OCI-M1 (cell line): ENCODE measurements around the gene CDH12.

Experiments
- DNase-seq: peaks from one replicate; lab custom pipeline; 2025; lab: John Stamatoyannopoulos, UW

The CDH12 gene

GRCh38 chr5:21823076-21823574 lies 1030.0 kb downstream of the CDH12 start:
- DNase-seq = no peak

DNA sequence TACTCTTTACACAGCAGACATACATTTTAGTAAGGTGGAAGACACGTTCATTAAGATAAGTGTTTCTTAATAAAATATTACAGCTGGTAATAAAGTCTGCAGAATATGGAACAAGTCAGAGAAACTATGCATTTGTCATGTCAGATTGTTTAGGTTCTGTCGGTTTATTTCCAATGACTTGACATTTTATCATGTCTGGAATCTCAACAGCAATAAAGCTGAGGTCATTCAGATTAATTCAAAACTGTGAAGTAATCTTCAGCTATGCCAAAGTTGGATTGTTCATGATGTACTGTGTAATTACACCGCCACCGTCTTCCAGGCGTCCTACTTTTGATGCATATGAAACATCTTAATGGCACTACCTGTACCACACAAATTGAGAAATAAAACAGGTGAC lies 1032.6 kb downstream of the CDH12 start:
- no peak for DNase-seq

GRCh38 chr5:21818370-21818720 lies 1034.8 kb downstream of the CDH12 start:
- peak; percentile 40 for DNase-seq

DNA sequence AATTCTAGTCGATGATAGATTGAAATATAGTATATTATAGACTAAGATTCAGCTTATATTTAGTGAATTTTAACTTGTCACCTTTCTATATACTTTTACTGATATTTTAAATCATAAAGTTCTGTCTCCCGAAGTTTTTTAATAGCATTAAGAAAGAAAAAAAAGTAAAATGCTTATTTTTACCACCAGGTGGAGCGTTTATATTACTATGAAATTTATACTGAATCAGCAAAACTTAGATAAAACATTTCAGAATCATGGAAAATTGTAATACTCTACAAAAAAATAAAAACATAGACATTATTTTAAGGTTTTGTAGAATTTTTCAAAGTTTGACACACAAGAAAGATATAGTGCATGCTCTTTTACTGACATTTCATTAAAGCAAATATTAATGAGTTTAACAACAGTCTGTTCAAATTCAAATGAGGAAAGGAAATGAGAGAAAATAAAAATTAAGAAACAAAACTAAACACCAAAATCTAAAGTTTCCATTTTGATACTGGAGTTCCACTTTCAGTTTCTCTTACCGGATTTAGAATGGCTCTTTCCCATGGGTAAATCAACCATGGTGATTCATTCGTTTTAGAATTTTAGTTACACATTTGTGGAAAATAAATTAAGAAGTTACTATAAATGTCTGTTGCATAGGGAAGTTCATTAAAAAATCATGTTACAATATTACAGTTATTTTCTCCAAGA lies 1035.3 kb downstream of the CDH12 start:
- peak; percentile 64 for DNase-seq

- DNase-seq = peak; percentile 74
These were observed 1042.3 kb downstream of the CDH12 start for GRCh38 chr5:21810737-21811316.

GRCh38 chr5:21809611-21810010 lies 1043.5 kb downstream of the CDH12 start:
- DNase-seq = no peak

GRCh38 chr5:21807953-21808352 lies 1045.2 kb downstream of the CDH12 start:
- no peak for DNase-seq

- peak; percentile 73 for DNase-seq
These were observed 1046.2 kb downstream of the CDH12 start for GRCh38 chr5:21806943-21807342.

DNA sequence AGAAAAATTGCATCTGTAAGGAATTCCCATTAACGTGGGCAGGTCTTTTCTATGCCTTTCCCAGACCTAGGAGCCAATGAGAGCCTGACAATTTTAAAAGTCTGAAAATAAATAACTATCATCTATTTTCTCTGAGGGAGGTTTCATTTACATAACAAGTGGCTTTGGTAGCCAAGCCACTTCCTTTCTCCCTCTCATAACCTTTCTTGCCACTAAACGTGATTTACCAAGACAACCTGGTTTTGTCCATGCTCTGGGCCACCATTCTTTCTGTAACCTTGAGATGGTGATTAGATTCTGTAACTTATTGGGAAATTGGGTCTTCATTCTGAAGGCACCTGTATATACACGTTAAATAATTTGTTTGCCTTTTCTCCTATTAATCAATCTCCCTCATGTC lies 1046.9 kb downstream of the CDH12 start:
- DNase-seq = no peak

- DNase-seq = peak; percentile 70
These were observed 1050.2 kb downstream of the CDH12 start for GRCh38 chr5:21802869-21803490.

DNA sequence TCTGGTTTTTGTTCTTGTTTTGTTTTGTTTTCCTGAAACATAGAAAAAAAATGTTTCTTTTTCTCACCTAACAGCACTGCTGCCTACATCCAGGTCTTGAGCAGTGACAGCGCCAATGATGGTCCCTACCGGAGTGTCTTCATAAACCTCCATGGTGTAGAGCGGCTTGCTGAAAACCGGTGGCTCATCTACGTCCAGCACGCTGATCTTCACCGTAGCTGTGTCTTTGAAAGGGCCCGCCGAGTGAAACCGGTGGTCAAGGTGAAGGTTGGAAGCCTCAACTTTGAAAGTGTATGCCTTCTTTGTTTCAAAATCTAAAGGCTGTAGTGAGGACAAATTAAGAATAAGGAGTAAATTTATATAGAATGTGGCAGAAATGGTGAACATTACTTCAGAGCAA lies 1051.0 kb downstream of the CDH12 start:
- DNase-seq = no peak

DNA sequence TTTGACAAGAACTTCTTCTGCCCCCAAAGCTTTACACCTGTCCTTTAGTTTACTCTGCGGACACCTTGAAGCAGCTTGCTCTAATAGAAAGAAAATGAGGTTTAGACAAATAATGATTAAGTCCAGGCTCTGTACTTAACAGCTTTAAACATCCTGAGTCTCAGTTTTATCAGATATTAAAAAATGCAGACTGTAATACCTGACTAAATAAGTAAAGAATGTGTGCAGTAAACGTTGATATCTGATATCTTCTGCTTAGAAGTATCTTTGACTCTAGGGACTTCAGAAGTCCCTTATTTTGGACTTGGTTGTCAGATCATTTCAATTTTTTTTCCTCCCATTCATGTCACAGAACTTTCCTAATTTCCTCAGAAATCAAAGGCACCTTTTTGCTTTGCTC lies 1060.4 kb downstream of the CDH12 start:
- DNase-seq = no peak

DNA sequence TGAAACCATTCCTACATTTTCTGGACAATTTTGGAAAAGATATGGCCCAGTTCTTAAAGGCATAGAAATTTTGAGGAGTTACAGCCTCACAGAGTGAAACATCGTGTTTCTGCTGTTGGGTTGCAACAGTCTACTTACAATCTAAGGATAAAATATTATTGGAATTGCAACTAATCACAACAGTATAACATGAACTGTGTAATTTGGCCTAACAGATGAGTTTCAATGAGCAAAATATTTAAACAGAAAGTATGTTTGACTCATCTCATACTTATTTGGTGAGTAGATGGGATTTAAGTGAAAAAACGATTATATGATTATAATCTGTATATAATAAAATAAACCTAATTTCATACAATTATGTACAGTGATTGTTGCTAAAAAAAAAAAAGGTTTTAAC lies 1061.8 kb downstream of the CDH12 start:
- no peak for DNase-seq

DNA sequence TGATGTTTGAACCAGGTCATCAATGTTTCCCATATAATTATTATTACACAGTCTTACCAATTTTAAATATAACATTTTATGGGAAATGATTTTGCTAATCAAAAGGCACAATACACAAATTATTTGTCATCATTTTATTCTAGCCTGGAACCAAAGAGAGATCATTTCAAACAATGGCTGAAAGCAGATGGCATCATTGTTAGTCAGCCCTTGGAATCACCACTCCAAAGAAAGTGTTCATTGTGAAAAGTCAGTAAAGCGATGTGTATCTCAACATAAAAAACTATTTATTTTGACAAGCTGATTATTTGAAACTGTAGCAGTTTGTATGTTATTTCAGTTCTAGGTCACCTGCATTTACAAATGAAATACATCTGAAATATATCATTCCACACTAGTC lies 1068.7 kb downstream of the CDH12 start:
- DNase-seq = no peak

- DNase-seq = no peak
These were observed 1070.0 kb downstream of the CDH12 start for GRCh38 chr5:21783074-21783679.

- no peak for DNase-seq
These were observed 1076.7 kb downstream of the CDH12 start for GRCh38 chr5:21776466-21776865.

DNA sequence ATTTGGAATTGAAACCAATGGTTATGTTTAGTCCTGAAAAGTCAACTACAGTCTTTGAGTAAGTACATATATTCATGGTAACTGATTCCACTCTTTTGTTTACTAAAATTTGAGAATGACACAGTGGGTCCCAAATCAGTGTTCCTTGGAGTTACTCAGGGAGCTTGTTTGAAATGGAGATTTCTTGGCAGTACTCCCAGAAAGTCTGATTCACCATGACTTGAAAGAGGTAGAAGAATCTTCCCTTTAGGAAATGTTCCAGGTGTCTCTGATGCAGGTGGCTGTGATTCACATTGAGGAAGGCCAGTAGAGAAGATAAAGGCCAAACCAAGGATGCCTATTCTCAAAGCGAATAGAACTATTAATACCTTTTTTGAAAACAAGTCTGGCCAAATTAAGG lies 1078.3 kb downstream of the CDH12 start:
- no peak for DNase-seq

DNA sequence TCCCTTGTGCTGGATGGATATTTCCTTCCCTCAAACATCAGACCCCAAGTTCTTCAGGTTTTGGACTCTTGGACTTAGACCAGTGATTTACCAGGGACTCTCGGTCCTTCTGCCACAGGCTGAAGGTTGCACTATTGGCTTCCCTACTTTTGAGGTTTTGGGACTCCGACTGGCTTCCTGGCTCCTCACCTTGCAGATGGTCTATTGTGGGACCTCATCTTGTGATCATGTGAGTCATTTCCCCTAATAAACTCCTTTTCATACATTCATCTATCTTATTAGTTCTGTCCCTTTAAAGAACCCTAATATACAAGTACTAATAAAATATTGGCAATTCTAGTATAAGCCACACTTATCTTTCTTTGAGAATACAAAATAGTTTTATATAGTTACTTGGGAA lies 1078.9 kb downstream of the CDH12 start:
- no peak for DNase-seq

DNA sequence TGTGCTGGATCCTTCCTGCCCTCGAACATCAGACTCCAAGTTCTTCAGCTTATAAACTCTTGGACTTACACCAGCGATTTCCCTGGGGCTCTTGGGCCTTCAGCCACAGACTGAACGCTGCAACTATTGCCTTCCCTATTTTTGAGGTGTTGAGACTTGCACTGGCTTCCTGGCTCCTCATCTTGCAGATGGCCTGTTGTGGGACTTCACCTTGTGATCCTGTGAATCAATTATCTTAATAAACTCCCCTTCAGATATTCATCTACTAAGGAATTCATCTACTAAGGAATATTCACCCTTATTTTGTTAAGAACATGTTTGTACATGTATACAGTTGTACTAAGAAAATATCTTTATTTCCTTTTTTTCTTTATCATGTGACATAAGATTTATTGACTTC lies 1079.7 kb downstream of the CDH12 start:
- no peak for DNase-seq

- peak; percentile 35 for DNase-seq
These were observed 1087.7 kb downstream of the CDH12 start for GRCh38 chr5:21765406-21765805.

- no peak for DNase-seq
These were observed 1114.0 kb downstream of the CDH12 start for GRCh38 chr5:21739096-21739495.

GRCh38 chr5:21723500-21723899 lies 1129.6 kb downstream of the CDH12 start:
- no peak for DNase-seq
